ENCODE data around the gene RAB26.
"Not testable (repeated sequence)": the region's sequence is repeated elsewhere in the genome, so short reads cannot be mapped to it uniquely, and the experiment has no call there.

RAB26 gene

GRCh38 chr16:2199095-2199494 is 50.7 kb downstream of the RAB26 start:
- no peak for DNase-seq

GRCh38 chr16:2199621-2200139 is 51.3 kb downstream of the RAB26 start:
- no peak for DNase-seq

GRCh38 chr16:2200313-2200712 is 51.9 kb downstream of the RAB26 start:
- DNase-seq: no peak

GRCh38 chr16:2203119-2203688 is 54.8 kb downstream of the RAB26 start:
- DNase-seq: not testable (repeated sequence)
